Measurements from ENCODE around the gene IRF2. TPM values are rescaled to one million over a fixed set of nuclear protein-coding genes. Genes with fewer than 3 reads are reported as not detected.

The IRF2 gene
- total RNA-seq, 4 donors from 2014 or later: 32.3 to 50.1 (median 36.4) TPM

DNA sequence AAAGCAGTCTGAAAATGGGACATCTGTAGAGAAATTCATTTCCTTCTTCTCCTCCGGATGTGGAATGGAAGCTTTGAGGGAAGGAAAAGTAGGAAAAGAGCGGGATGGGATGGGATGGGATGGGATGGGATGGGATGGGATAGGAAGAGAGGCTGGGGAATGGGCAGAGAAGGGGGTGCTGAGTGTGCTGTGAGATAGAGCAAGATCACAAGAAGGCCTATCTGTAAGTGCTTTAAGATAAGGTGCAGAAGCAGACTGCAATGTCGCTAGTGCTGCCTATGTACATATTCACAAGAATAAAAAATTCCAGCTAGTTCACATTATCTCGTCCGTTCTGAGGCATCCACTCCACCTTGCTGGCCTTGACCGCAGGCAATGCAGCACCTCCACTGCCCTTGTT, 86.2 kb downstream of the IRF2 start:
- intact Hi-C loops (cut with DNase I): no loop called here
- H3K36me3 ChIP-seq: peaks cover 8 to 67% (median 61%) of the 10 kb centered on the region in 4 donors
- H3K4me1 ChIP-seq: peaks cover 32 to 57% (median 41%) of the 10 kb centered on the region in 4 donors

DNA sequence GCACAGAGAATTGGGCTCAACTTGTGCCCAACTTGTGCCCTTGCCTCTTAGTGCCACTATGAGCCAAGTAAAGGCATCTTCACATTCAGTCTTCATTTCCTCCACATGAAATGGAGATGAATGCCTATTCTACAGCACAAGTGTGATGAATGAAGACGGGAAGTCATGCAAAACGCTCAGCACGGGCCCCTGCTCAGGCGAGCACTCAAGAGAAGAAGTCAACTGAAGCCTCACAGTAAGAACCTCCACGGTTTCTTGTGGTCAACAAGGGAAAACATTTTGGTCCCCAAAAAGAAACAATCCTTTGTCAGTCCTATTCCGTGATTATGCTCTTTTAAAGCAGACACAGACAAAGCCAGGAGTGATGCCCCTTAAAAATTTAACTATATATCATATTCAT, 87.0 kb downstream of the IRF2 start:
- peaks cover 8 to 60% (median 54%) of the 10 kb centered on the region in 4 donors for H3K36me3 ChIP-seq
- intact Hi-C loops (cut with DNase I): no loop called here
- DNase-seq (ENCODE audit: extremely low spot score): no peak
- H3K4me3 ChIP-seq: no peak overlapping the region
- 84% methylated on average over 6 of the region's 6 CpGs for WGBS
- peak overlapping the region in 2 of 4 donors; percentile 76 to 82 for H3K27ac ChIP-seq (replicated peaks in 1 of 4)
- H3K4me1 ChIP-seq: peaks cover 39 to 65% (median 49%) of the 10 kb centered on the region in 4 donors
- H3K27me3 ChIP-seq: no peaks in the 10 kb centered on the region
- TF ChIP-seq EP300 (IDR thresholded peaks at IDR 0.05): no peak
- TF ChIP-seq, protein P1, sequence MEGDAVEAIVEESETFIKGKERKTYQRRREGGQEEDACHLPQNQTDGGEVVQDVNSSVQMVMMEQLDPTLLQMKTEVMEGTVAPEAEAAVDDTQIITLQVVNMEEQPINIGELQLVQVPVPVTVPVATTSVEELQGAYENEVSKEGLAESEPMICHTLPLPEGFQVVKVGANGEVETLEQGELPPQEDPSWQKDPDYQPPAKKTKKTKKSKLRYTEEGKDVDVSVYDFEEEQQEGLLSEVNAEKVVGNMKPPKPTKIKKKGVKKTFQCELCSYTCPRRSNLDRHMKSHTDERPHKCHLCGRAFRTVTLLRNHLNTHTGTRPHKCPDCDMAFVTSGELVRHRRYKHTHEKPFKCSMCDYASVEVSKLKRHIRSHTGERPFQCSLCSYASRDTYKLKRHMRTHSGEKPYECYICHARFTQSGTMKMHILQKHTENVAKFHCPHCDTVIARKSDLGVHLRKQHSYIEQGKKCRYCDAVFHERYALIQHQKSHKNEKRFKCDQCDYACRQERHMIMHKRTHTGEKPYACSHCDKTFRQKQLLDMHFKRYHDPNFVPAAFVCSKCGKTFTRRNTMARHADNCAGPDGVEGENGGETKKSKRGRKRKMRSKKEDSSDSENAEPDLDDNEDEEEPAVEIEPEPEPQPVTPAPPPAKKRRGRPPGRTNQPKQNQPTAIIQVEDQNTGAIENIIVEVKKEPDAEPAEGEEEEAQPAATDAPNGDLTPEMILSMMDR (IDR thresholded peaks at IDR 0.05): no peak
- TF ChIP-seq POLR2A (IDR thresholded peaks at IDR 0.05; ENCODE audit: low read depth): no peak
- TF ChIP-seq POLR2AphosphoS5 (IDR thresholded peaks at IDR 0.05): no peak
- H3K9me3 ChIP-seq: no peaks in the 10 kb centered on the region

More for the DNA sequence above, 86.2 kb downstream of the IRF2 start:
- no peak overlapping the region for H3K4me3 ChIP-seq
- DNase-seq (ENCODE audit: extremely low spot score): no peak
- 96% methylated on average over 6 of the region's 6 CpGs for WGBS
- H3K27me3 ChIP-seq: no peaks in the 10 kb centered on the region
- no peak overlapping the region for H3K27ac ChIP-seq (replicated peaks in 1 of 4)
- TF ChIP-seq POLR2AphosphoS5 (IDR thresholded peaks at IDR 0.05) (no peak), POLR2A (IDR thresholded peaks at IDR 0.05; ENCODE audit: low read depth) (no peak), EP300 (IDR thresholded peaks at IDR 0.05) (no peak)
- TF ChIP-seq, protein P1 (IDR thresholded peaks at IDR 0.05): no peak
- H3K9me3 ChIP-seq: no peaks in the 10 kb centered on the region

DNA sequence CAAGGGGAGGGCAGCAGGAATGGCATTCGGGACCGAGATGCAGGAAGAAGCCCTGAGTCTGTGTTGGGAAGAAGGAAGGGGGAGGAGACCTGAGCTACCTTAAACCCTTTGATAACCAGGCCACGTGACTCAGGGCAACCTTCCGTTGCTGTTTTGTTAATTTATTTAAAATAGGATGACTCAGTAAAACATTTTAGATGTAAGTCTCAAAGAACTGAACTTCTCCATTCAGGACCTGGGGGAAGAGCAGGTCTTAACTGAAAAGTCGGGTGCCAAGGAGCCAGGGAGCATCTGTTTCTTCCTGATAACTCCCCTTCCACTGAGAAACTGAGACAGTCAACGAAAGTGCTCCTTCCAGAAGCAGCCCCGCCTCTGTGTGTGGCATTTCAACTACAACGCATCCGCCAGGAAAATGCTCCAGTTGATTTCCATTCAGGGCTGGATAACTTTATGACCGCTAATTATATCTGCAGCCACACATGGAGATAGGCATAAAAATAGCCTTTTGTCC, 88.0 kb downstream of the IRF2 start:
- no peak overlapping the region for H3K4me3 ChIP-seq
- WGBS: 65% methylated on average over 10 of the region's 10 CpGs
- H3K27me3 ChIP-seq: no peaks in the 10 kb centered on the region
- H3K9me3 ChIP-seq: no peaks in the 10 kb centered on the region
- no peak for DNase-seq (ENCODE audit: extremely low spot score)
- H3K4me1 ChIP-seq: peaks cover 40 to 68% (median 53%) of the 10 kb centered on the region in 4 donors
- TF ChIP-seq POLR2AphosphoS5 (IDR thresholded peaks at IDR 0.05): no peak
- no peak for TF ChIP-seq POLR2A (IDR thresholded peaks at IDR 0.05; ENCODE audit: low read depth)
- no peak for TF ChIP-seq EP300 (IDR thresholded peaks at IDR 0.05)
- TF ChIP-seq, protein P1 (IDR thresholded peaks at IDR 0.05): no peak
- H3K36me3 ChIP-seq: peaks cover 8 to 50% (median 43%) of the 10 kb centered on the region in 4 donors
- H3K27ac ChIP-seq (replicated peaks in 1 of 4): peak overlapping the region; percentile 69 to 82 (median 78)
- intact Hi-C loops (cut with DNase I): no loop called here

DNA sequence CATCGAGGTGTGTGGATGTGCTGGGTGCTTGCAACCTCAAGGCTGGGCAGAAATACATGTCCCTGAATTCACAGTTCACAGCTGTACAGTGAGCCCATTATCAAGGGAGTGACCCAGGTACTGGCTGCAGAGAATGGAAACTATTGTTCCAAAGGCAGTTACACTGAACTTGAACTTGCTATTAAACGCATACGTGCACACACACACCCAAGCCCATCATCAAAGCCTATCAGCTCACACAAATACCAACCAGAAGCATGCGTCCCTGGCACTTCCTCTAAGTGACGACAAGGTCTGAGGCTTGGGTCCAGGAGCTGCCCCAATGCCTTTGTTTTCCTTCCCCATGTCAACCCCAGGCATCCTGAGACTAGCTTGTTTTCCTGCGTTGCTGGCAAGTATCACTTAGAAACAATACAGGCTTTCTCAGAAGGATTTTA, 88.6 kb downstream of the IRF2 start:
- intact Hi-C loops (cut with DNase I): no loop called here
- TF ChIP-seq EP300 (IDR thresholded peaks at IDR 0.05) (no peak), POLR2A (IDR thresholded peaks at IDR 0.05; ENCODE audit: low read depth) (no peak), POLR2AphosphoS5 (IDR thresholded peaks at IDR 0.05) (peak in 1 of 2 donors; percentile 36)
- TF ChIP-seq, protein P1 (IDR thresholded peaks at IDR 0.05): no peak
- Histone ChIP-seq H3K4me3 (no peak overlapping the region), H3K4me1 (peaks cover 40 to 63% (median 53%) of the 10 kb centered on the region in 4 donors), H3K9me3 (no peaks in the 10 kb centered on the region), H3K36me3 (peaks cover 8 to 44% (median 38%) of the 10 kb centered on the region in 4 donors), H3K27me3 (no peaks in the 10 kb centered on the region), H3K27ac (replicated peaks in 1 of 4) (peak overlapping the region; percentile 69 to 82 (median 78))
- 42% methylated on average over 6 of the region's 6 CpGs for WGBS
- no peak for DNase-seq (ENCODE audit: extremely low spot score)
